Muscle layer of colon (tissue), 2 donors: Measurements from ENCODE around the gene LRMDA.

Experiments
- H3K27ac ChIP-seq: one replicate; pipeline ENCODE4 v1.7.0; 2013; ENCODE audit warnings: low read depth, mild to moderate bottlenecking, low read length, moderate library complexity
- H3K27me3 ChIP-seq, 2 donors: one replicate each; pipeline ENCODE4 v1.7.0; 2013; ENCODE audit warnings: low read length in 2 of 2, mild to moderate bottlenecking in 2 of 2; ENCODE audit not compliant: insufficient read depth in 2 of 2, control insufficient read depth in 1 of 2
- H3K36me3 ChIP-seq: one replicate; pipeline ENCODE4 v1.7.0; 2013; ENCODE audit warnings: mild to moderate bottlenecking, low read length; ENCODE audit not compliant: insufficient read depth
- H3K4me1 ChIP-seq: one replicate; pipeline ENCODE4 v1.7.0; 2013; ENCODE audit warnings: mild to moderate bottlenecking, low read length; ENCODE audit not compliant: insufficient read depth
- H3K4me3 ChIP-seq, 2 donors: one replicate each; pipeline ENCODE4 v1.7.0; 2013; ENCODE audit warnings: low read length in 2 of 2, low read depth in 1 of 2, mild to moderate bottlenecking in 1 of 2, moderate library complexity in 1 of 2
- H3K9ac ChIP-seq: one replicate; pipeline ENCODE4 v1.7.0; 2013; ENCODE audit warnings: low read length
- H3K9me3 ChIP-seq: one replicate; pipeline ENCODE4 v1.7.0; 2013; ENCODE audit warnings: mild to moderate bottlenecking, low read length
- donor health status: abdominal sarcoma.
- donor health status: Adenocarcinoma of cecum.

The LRMDA gene

DNA sequence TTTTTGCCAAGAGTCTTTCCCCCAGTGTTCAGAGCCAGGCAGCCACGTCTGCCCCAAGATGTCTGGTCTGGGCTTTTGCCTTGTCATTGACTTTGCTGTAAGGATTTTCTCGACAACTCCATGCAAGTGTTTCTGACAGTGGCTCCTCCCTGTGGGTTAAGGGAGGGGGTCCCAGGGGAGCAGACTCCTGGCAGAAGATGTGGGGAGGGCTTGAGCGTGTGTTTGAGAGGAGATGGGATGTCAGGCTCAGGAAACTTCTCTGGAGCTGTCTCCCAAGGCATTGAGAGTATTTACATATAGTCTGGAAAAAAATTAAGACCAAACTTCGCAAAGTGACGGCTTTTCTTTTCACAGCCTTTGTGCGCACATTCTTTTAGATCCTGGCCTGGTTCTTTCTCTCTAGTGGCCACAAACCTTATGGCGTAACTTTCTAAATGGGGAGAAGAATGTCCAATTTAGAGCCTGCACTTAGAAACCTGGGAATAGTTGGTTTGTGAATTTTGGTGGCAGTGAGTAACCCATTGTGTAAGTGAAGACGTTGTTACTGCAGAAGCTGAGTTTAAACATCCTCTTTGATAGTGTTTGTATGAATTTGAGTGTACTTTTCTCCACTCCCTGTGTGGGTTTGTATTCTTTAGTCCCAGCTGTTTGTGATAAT lies 201.5 kb downstream of the LRMDA start:
- Histone ChIP-seq H3K4me3 (no peak overlapping the region), H3K36me3 (no peaks in the 10 kb centered on the region), H3K9me3 (no peaks in the 10 kb centered on the region), H3K27ac (no peak overlapping the region), H3K27me3 (no peaks in the 10 kb centered on the region), H3K4me1 (no peaks in the 10 kb centered on the region), H3K9ac (no peak overlapping the region)

DNA sequence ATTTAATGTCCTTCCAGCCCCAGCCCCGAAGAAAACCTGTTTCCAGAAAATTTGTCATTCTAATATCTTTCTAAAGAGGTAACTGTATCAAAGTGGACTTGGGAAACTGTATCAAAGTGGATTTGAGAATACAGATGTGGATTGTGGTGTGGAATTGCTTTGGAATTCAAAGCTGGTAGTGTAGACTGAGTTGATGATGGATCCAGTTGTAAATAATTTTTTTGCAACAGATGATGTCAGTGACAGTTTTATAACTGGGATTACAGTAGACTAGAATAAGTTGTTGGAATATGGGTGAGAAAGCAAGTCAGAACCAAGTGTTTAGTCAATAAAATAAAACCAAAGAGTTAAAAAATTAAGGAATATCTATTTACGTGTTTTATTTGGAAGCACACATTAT lies 202.1 kb downstream of the LRMDA start:
- Histone ChIP-seq H3K27ac (no peak overlapping the region), H3K36me3 (no peaks in the 10 kb centered on the region), H3K9ac (no peak overlapping the region), H3K4me1 (no peaks in the 10 kb centered on the region), H3K4me3 (no peak overlapping the region), H3K27me3 (no peaks in the 10 kb centered on the region), H3K9me3 (no peaks in the 10 kb centered on the region)

DNA sequence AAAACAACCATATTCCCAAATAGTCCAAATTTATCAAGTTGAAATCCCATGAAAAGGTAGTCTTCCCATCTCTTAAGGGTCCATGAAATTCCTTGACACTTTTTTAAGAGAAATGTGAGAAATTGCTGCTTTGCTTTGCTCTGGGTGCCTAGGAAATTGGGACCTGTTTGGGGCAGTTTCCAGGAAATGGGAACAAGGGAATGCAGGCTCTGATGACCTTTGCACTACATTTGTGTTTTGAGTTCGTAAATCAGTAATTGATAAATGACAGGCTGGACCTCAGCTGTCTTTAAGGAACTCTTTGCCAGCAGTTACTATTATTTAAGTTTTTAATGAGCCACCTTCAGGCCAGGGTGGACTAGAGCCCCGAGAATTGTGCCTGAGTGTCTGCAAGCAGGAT lies 203.5 kb downstream of the LRMDA start:
- Histone ChIP-seq H3K9ac (no peak overlapping the region), H3K4me1 (no peaks in the 10 kb centered on the region), H3K27me3 (no peaks in the 10 kb centered on the region), H3K27ac (no peak overlapping the region), H3K9me3 (no peaks in the 10 kb centered on the region), H3K4me3 (no peak overlapping the region), H3K36me3 (no peaks in the 10 kb centered on the region)

DNA sequence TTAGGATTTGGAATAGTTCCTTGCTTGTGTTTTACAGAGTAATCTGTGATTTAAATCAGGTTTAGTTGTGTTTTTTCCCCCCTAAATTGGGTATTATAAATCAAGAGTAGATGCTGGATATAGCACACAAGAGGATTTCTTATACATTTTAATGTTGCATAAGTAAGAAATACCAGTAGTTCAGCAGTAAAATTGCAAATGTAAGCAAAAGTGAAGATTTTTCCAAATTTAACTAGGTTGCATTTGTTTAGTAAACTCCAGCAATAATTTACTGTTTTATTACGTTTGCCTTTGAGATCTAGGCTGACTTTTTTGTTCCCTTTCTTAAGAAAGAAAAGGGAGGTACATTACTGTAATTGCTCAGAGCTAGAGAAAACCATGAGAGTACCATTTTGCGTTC lies 207.3 kb downstream of the LRMDA start:
- no peaks in the 10 kb centered on the region for H3K36me3 ChIP-seq
- H3K9ac ChIP-seq, result no peak overlapping the region
- H3K4me3 ChIP-seq, result no peak overlapping the region
- no peaks in the 10 kb centered on the region for H3K27me3 ChIP-seq
- no peak overlapping the region for H3K27ac ChIP-seq
- no peaks in the 10 kb centered on the region for H3K9me3 ChIP-seq
- H3K4me1 ChIP-seq, result no peaks in the 10 kb centered on the region

DNA sequence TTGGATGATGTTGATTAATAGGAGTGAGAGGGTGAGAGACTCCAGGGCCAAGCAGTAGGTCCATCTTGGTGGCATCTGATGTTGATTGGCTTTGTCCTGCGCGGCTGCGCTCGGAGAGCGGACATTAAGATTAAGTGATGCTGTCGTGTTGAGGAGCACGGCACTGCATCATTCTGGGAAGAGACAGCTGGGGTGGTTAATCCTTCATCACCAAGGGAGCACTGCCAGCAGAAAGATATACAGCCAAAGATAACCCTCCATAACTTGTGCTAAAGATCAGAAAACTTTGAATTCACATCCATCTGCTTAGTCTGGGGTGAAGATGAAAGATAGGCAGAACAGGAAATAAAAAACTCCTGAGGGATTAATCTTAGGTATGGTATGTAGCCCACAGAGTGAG lies 208.3 kb downstream of the LRMDA start:
- no peak overlapping the region for H3K9ac ChIP-seq
- no peaks in the 10 kb centered on the region for H3K27me3 ChIP-seq
- no peaks in the 10 kb centered on the region for H3K9me3 ChIP-seq
- H3K4me3 ChIP-seq, result no peak overlapping the region
- no peaks in the 10 kb centered on the region for H3K36me3 ChIP-seq
- no peak overlapping the region for H3K27ac ChIP-seq
- H3K4me1 ChIP-seq, result no peaks in the 10 kb centered on the region

DNA sequence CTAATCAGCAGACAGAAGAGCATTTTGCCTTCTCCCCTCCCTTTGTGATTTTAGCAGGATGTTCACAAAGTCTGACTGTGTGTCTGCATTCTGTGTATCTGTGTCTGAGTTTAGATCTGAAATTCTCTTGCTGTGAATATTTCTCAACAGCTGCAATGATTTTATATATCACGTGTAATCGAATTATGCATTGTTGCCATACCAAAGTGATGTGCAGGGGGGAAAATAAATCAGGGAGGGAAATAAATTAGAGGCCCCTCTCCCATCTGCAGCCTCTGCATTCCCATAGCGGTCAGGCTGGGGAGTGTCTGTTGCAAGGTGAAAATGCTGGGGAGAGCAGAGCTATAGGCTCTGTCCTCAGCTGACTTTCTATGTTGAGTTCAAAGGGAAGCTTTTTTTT lies 209.0 kb downstream of the LRMDA start:
- H3K27ac ChIP-seq, result no peak overlapping the region
- no peak overlapping the region for H3K9ac ChIP-seq
- no peaks in the 10 kb centered on the region for H3K27me3 ChIP-seq
- no peak overlapping the region for H3K4me3 ChIP-seq
- no peaks in the 10 kb centered on the region for H3K36me3 ChIP-seq
- no peaks in the 10 kb centered on the region for H3K9me3 ChIP-seq
- H3K4me1 ChIP-seq, result no peaks in the 10 kb centered on the region

DNA sequence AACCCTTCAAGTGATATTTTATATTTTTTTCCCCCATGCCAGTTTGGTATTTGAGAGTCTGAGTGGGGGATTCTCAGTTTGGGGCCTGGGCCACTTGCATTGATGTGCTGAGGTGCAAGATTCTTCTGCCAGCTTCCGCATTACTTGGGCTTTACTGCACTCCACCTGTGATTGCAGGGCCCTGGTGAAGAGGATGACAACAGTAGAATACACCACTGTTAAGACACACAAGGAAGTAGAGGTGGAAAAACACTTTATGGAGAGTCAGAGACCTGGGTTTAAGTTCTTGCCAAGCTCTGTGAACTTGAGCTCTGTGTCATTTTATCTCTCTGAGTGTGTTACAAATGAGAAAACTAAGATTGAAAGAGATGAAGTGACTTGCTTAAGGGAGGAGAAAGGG lies 209.4 kb downstream of the LRMDA start:
- Histone ChIP-seq H3K4me3 (no peak overlapping the region), H3K27me3 (no peaks in the 10 kb centered on the region), H3K36me3 (no peaks in the 10 kb centered on the region), H3K9ac (no peak overlapping the region), H3K27ac (no peak overlapping the region), H3K9me3 (no peaks in the 10 kb centered on the region), H3K4me1 (no peaks in the 10 kb centered on the region)

DNA sequence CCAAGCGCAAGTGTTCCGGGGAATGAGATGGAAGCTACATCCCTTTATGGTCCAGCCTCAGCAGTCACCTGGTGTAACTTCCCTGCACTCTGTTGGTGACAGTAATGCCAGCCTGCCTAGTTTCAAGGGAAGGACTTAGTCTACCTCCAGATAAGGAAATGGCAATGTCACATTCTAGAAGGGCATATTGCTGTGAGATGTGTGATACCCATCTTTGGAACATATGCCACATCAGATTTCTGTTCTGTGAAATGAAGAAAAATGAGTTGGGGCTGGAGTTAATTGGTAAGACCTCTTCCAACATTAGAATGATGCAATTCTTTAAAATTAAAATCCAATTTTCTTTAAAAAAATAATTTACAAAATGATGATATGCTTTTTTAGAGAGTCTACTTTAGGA lies 212.0 kb downstream of the LRMDA start:
- H3K4me1 ChIP-seq, result no peaks in the 10 kb centered on the region
- H3K9me3 ChIP-seq, result no peaks in the 10 kb centered on the region
- no peak overlapping the region for H3K9ac ChIP-seq
- H3K27ac ChIP-seq, result no peak overlapping the region
- H3K36me3 ChIP-seq, result no peaks in the 10 kb centered on the region
- no peaks in the 10 kb centered on the region for H3K27me3 ChIP-seq
- no peak overlapping the region for H3K4me3 ChIP-seq

DNA sequence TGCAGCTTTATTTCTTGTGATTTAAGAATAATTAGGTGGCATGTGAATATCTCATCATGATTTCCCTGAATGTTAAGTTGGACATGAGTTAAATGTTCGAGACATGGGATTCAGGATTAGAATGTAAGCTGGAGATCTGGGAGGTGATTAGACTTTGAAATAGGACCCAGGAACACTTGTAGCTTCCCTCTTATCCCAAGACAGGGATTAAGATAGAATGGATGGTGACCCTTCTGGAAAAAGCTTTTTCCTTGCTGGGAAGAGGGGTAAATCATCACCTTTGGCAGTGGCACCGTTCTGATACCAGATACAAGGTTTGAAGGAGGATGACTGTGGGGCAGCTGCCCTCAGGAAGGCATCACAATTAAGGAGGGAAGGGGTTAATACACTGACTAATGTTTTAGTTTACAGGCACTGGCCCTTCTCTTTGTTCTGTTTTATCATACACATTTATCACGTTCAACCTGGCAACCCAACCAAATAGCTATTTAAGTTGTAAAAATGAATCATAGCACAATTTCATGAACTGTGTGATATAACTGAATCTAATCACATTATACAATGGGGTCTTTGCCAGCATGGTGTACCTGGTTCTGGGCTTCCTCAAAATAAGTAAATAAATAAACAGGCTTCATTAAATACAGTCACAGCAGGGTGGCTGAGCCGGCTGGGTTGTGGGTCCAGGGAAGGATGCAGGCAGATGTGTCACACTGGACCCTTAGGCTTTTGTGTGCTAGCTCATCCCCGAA lies 212.7 kb downstream of the LRMDA start:
- no peaks in the 10 kb centered on the region for H3K9me3 ChIP-seq
- no peaks in the 10 kb centered on the region for H3K36me3 ChIP-seq
- no peak overlapping the region for H3K27ac ChIP-seq
- H3K9ac ChIP-seq, result no peak overlapping the region
- H3K27me3 ChIP-seq, result no peaks in the 10 kb centered on the region
- H3K4me3 ChIP-seq, result no peak overlapping the region
- no peaks in the 10 kb centered on the region for H3K4me1 ChIP-seq

DNA sequence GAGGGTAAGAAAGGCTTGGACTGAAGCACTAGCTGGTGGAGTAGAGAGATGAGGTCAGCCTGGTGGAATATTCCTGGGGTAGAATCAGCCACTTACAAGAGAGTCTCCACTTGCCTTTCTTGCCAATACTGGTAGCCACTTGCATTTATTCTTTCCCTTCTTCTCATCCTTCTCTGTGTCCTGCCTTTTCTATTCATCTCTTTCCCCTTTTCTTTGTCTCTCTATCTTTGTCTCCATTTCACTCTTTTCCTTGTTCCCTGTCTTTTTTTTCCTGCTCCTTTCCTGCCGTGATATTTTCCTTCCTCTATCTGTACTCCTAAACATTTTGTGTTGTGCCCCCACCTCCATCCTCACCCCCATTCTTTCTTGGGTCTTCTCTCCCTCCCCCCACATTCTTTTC lies 214.3 kb downstream of the LRMDA start:
- Histone ChIP-seq H3K27me3 (no peaks in the 10 kb centered on the region), H3K27ac (no peak overlapping the region), H3K36me3 (no peaks in the 10 kb centered on the region), H3K9ac (no peak overlapping the region), H3K4me1 (no peaks in the 10 kb centered on the region), H3K9me3 (no peaks in the 10 kb centered on the region), H3K4me3 (no peak overlapping the region)

DNA sequence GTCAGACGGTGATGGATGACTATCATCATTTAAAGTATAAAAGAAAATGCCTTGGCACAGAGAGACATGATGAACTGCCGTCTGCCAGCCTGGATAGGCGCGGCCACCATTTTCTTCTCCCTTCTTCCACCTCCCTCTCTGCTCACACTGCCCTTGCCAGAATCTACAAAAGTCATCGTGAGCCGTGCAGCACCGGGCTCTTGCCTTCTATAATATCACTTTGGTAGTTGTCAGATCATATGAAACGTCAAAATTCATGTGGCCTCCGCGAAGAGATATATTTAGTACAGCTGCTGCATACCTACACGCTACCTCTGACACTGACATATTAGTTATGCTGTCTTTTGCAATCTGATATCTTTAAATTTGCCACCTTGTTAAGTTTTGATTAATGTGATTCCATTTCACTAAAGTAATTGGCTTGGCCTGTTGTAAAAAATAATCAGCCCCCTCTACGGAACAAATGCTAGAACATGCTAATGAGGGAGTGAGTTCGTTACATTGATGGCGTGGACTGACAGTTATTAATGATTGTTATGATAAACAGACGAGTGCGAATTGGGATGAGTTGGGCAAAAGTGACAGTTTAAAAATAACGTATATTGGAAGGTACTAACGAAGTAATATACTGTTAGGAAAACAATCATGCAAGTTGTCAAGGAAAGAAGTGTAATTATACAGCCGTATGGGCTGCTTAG lies 214.9 kb downstream of the LRMDA start:
- Histone ChIP-seq H3K4me1 (no peaks in the 10 kb centered on the region), H3K36me3 (no peaks in the 10 kb centered on the region), H3K27me3 (no peaks in the 10 kb centered on the region), H3K9ac (no peak overlapping the region), H3K27ac (no peak overlapping the region), H3K4me3 (no peak overlapping the region), H3K9me3 (no peaks in the 10 kb centered on the region)
